Mucosa of rectum (tissue), 2 donors: ENCODE results near the gene PHOX2A.

Experiments used
- H3K27ac ChIP-seq, 2 donors: one replicate each; pipeline ENCODE4 v1.7.0; 2013; ENCODE audit warnings: inconsistent platforms in 2 of 2, low read depth in 2 of 2, low read length in 2 of 2
- H3K27me3 ChIP-seq, 2 donors: one replicate each; pipeline ENCODE4 v1.7.0; 2013; ENCODE audit warnings: low read length in 2 of 2; ENCODE audit not compliant: control insufficient read depth in 2 of 2, insufficient read depth in 2 of 2
- H3K36me3 ChIP-seq, 2 donors: one replicate each; pipeline ENCODE4 v1.7.0; 2013; ENCODE audit warnings: low read length in 2 of 2; ENCODE audit not compliant: control insufficient read depth in 2 of 2, insufficient read depth in 2 of 2
- H3K4me1 ChIP-seq, 2 donors: one replicate each; pipeline ENCODE4 v1.7.0; 2013; ENCODE audit warnings: low read length in 2 of 2, mild to moderate bottlenecking in 1 of 2; ENCODE audit not compliant: control insufficient read depth in 2 of 2, insufficient read depth in 2 of 2
- H3K4me3 ChIP-seq, 2 donors: one replicate each; pipeline ENCODE4 v1.7.0; 2013; ENCODE audit warnings: low read length in 2 of 2
- H3K9ac ChIP-seq, 2 donors: one replicate each; pipeline ENCODE4 v1.7.0; 2013; ENCODE audit warnings: low read length in 2 of 2, low read depth in 1 of 2, mild to moderate bottlenecking in 1 of 2
- H3K9me3 ChIP-seq, 2 donors: one replicate each; pipeline ENCODE4 v1.7.0; 2013; ENCODE audit warnings: low read length in 2 of 2; ENCODE audit not compliant: control insufficient read depth in 2 of 2
- donor health status: healthy.
- donor health status: Normal muscosa, but diverticular disease.

The PHOX2A gene

DNA sequence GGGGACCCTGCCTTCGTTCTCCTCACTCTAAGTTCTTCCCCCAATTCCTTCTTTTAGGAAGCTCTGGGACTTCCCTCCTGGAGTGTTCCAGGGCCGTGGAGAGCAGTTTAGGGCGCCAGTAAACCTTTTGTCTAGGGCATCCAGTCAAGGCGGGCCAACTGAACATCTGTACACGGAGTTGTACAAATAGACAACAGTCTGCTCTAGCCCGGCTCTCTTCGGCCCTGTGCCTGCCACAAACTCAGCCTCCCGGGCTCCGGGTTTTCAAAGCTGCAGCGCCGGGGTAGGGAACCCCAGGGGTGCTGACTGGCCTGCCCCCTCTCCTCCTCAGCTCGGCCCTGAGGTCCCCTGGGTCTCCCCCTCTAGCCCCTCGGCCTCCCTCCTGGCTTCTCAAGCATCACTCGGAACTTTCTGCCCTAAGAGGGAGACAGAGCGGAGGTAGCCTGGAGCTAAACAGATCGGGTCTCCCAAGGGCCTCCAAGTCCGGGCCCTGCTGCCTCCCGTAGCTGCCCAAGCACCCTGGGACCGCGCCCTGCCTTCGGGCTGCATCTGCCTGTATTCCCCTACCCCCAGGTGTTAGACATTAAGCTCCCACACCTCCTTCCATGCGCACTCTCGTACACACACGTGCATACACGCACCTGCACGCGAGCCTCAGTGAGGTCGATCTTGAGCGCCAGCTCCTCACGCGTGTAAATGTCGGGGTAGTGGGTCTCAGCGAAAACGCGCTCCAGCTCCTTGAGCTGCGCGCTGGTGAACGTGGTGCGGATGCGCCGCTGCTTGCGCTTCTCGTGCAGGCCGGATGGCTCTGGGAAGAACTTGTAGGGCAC, 3.3 kb downstream of the PHOX2A start:
- Histone ChIP-seq H3K27me3 (peaks cover 36 to 38% of the 10 kb centered on the region in 2 donors), H3K27ac (no peak overlapping the region), H3K4me3 (peak overlapping the region; percentile 41 to 49)

DNA sequence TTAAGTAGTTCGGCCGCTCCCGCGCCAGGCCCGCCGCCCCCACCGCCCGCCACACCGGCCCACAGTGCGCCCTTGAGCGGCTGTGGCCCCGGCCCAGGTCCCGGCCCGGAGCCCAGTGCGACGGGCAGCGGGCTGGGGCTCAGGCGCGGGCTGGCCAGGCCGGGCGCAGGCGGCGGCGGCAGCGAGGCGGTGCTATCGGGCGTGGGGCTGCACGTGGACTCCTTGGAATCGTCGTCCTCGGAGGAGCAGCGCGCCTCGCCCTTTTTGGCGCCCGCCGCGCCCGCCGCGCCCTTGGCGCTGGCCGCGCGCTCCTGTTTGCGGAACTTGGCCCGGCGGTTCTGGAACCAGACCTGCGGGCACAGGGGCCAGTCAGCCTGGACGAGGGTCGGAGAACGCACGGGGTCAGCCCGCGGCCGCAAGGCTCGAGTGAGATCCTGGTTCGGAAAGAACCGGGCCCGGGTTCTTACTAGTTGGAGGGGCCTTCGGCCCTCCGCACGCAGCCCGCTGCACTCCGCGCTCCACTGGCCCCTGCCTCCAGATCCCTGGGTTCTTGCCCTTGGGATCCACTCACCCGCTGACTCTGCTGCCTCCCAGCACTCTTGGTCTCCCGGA, 4.0 kb downstream of the PHOX2A start:
- H3K4me1 ChIP-seq, result peaks cover 21 to 24% of the 10 kb centered on the region in 2 donors
- peak overlapping the region; percentile 32 to 56 for H3K9ac ChIP-seq
- H3K27ac ChIP-seq, result peak overlapping the region; percentile 5 to 9
- H3K27me3 ChIP-seq, result peaks cover 29 to 31% of the 10 kb centered on the region in 2 donors
- peak overlapping the region; percentile 41 to 49 for H3K4me3 ChIP-seq
- peaks cover 12 to 23% of the 10 kb centered on the region in 2 donors for H3K36me3 ChIP-seq
- H3K9me3 ChIP-seq, result no peaks in the 10 kb centered on the region

More for the DNA sequence above, 3.3 kb downstream of the PHOX2A start:
- peak overlapping the region; percentile 32 to 56 for H3K9ac ChIP-seq
- H3K9me3 ChIP-seq, result no peaks in the 10 kb centered on the region
- peaks cover 21 to 24% of the 10 kb centered on the region in 2 donors for H3K4me1 ChIP-seq
- peaks cover 12 to 16% of the 10 kb centered on the region in 2 donors for H3K36me3 ChIP-seq

DNA sequence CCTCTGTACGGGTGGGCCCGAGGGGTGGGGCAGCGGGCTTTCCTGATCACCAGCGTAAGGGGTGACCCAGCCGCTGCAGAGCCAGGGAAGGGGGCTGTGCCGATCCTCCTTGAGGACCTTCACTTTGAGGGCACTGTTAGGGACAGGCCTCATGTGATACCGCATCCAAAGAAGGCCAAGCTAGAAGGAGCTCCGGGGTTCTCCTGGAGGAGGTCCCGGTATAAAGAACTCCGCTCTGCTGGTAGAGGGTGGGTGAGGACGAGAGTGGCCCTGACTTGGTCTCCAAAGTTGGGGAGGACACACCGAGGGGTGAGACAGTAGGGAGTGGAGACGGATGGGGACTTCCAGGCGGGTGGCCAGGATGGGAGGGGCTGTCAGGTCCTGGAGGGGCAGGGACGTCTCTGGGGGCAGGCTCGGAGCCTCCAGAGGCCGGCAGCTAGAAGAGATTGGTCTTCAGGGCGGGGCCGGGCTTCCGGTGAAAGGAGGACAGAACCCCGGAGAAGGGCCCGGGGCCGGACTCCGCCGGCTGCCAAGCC, 4.6 kb downstream of the PHOX2A start:
- Histone ChIP-seq H3K27ac (no peak overlapping the region), H3K27me3 (peaks cover 23 to 25% of the 10 kb centered on the region in 2 donors), H3K9ac (peak overlapping the region in 1 of 2 donors; percentile 56), H3K4me1 (peaks cover 21 to 24% of the 10 kb centered on the region in 2 donors), H3K9me3 (no peaks in the 10 kb centered on the region), H3K36me3 (peaks cover 14 to 28% of the 10 kb centered on the region in 2 donors), H3K4me3 (peak overlapping the region; percentile 45 to 49)

DNA sequence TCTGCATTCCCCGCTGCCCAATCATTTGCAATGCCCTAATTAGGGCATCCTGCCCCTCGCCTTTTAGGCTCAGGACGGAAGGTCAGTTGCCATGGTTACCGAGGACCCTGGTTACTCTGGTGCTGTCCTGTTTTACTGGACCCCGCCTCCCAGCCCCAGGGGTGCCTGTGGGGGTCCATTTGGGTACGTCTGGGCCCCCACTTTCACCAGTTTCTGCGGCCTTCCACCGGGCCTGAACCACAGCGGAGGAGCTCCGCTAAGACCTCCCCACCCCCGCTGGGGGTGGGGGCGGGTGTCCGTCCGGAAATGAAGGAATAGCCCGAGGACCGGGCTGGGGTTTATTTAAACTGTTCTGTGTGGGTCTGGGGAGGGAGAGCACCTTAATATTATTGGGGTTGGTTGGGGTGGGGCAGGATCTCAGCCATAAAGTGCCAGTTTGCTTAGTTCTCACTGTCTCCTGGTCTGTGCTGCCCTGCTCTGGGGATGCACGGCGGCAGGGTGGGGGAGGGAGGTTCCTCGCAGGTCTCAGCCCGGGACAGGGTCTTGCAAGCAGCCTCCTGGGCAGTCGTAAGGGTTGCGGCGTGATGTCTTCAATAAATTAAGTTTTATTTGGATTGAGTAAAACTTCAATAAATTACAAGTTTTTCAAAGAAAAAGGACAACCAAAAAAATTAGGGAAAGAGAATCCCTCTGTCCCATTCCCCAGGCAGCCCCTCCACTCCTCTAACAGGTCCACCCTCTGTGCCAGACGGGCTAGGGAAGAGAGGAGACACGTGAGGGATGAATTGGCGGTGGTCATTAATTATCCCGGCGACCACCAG, 5.3 kb downstream of the PHOX2A start:
- H3K27me3 ChIP-seq, result peaks cover 22 to 23% of the 10 kb centered on the region in 2 donors
- no peak overlapping the region for H3K4me3 ChIP-seq
- H3K9ac ChIP-seq, result no peak overlapping the region
- no peaks in the 10 kb centered on the region for H3K9me3 ChIP-seq
- peaks cover 21 to 24% of the 10 kb centered on the region in 2 donors for H3K4me1 ChIP-seq
- H3K36me3 ChIP-seq, result peaks cover 21 to 34% of the 10 kb centered on the region in 2 donors
- no peak overlapping the region for H3K27ac ChIP-seq

DNA sequence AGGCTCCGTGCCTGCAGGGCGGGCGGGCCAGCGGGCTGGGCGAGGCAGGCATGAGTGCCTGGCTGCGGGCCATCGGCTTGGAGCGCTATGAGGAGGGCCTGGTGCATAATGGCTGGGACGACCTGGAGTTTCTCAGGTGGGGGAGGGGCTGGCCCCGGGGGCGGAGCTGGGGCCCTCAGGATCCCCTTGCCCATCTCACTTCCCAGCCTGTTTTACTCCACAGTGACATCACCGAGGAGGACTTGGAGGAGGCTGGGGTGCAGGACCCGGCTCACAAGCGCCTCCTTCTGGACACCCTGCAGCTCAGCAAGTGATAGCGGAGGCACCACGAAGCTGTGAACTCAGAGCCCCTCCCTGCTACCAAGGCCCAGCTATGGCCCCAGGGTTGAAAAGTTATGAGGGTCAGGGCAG, 5.9 kb downstream of the PHOX2A start:
- H3K4me1 ChIP-seq, result peaks cover 21 to 24% of the 10 kb centered on the region in 2 donors
- peaks cover 28 to 40% of the 10 kb centered on the region in 2 donors for H3K36me3 ChIP-seq
- H3K9me3 ChIP-seq, result no peaks in the 10 kb centered on the region
- H3K27me3 ChIP-seq, result peaks cover 17 to 18% of the 10 kb centered on the region in 2 donors
- no peak overlapping the region for H3K4me3 ChIP-seq
- H3K27ac ChIP-seq, result no peak overlapping the region
- no peak overlapping the region for H3K9ac ChIP-seq

DNA sequence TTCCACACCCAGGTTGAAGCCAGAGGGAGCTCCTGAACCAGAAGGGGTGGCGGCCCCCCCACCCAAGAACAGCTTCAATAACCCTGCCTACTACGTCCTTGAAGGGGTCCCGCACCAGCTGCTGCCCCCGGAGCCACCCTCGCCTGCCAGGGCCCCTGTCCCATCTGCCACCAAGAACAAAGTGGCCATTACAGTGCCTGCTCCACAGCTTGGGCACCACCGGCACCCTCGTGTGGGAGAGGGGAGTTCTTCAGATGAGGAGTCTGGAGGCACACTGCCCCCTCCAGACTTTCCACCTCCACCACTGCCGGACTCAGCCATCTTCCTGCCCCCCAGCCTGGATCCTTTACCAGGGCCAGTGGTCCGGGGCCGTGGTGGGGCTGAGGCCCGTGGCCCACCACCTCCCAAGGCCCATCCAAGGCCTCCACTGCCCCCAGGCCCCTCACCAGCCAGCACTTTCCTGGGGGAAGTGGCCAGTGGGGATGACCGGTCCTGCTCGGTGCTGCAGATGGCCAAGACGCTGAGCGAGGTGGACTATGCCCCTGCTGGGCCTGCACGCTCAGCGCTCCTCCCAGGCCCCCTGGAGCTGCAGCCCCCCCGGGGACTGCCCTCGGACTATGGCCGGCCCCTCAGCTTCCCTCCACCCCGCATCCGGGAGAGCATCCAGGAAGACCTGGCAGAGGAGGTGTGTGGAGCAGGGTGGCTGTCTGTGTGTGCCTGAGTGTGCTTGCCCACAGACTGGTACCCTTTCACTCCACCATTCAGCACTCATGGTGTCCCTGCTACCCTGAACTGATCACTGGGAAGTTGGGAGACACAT, 6.7 kb downstream of the PHOX2A start:
- H3K36me3 ChIP-seq, result peaks cover 35 to 47% of the 10 kb centered on the region in 2 donors
- H3K27me3 ChIP-seq, result peaks cover 13% of the 10 kb centered on the region in 2 donors
- peak overlapping the region; percentile 26 to 38 for H3K27ac ChIP-seq
- no peak overlapping the region for H3K4me3 ChIP-seq
- no peaks in the 10 kb centered on the region for H3K9me3 ChIP-seq
- no peak overlapping the region for H3K9ac ChIP-seq
- peaks cover 21 to 24% of the 10 kb centered on the region in 2 donors for H3K4me1 ChIP-seq

DNA sequence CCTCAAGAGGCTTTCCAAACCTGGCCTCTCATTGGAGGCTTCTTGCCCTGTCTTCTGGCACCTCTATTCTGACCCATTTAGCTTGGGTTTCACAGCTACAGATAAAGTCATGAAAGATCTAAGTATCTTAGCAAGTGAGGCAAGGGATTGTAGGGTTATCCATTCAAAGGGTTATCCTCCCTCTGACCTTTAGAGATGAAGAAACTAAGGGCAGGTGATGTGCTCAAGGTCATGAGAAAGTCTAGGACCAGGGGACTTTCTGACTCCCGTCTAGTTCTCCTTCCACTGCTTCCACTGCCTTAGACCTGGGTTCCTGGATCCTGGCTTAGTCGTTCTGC, 7.2 kb downstream of the PHOX2A start:
- H3K4me3 ChIP-seq, result no peak overlapping the region
- peaks cover 41 to 53% of the 10 kb centered on the region in 2 donors for H3K36me3 ChIP-seq
- peaks cover 21 to 24% of the 10 kb centered on the region in 2 donors for H3K4me1 ChIP-seq
- peaks cover 7 to 8% of the 10 kb centered on the region in 2 donors for H3K27me3 ChIP-seq
- H3K9ac ChIP-seq, result no peak overlapping the region
- H3K27ac ChIP-seq, result no peak overlapping the region
- no peaks in the 10 kb centered on the region for H3K9me3 ChIP-seq

DNA sequence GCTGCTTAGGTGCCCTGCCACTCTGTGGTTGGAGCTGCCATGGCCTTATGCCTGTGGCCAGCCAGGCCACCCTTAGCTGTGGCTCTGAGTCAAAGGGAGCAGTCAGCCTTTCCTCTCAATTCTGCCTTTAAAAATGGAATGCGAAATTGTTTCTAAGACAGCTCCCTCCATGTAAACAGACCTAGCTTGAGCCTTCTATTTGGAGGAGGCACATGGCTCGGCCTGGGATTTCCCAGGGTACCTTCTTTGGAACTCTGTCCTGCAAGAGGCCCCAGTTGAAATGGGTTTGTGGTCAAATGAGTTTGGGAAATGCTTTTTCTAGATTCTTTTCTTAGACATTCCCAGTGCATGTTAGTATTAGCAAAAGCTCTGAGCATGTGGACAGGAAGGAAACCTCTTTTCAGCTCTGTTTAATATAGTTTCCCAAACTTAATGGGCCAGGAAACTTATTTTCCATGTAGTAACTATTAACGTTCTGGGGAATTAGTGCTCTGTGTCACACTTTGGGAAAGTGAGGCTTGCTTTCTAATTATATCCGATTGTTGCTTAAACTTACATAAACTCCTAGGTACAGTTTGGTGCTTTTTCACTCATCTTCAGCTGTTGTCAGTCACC, 7.8 kb downstream of the PHOX2A start:
- H3K4me1 ChIP-seq, result peaks cover 21 to 24% of the 10 kb centered on the region in 2 donors
- no peak overlapping the region for H3K4me3 ChIP-seq
- no peak overlapping the region for H3K27ac ChIP-seq
- H3K9ac ChIP-seq, result no peak overlapping the region
- no peaks in the 10 kb centered on the region for H3K9me3 ChIP-seq
- H3K27me3 ChIP-seq, result peaks cover 6 to 7% of the 10 kb centered on the region in 2 donors
- H3K36me3 ChIP-seq, result peaks cover 46 to 58% of the 10 kb centered on the region in 2 donors
